B cell (primary cell): ENCODE data around the gene HOXD9. TPM values are rescaled to one million over a fixed set of nuclear protein-coding genes. Genes with fewer than 3 reads are reported as not detected.

ENCODE experiments used
- ATAC-seq: fragments of 200-7000 bp; cut with Tn5 transposase; one replicate; pipeline ENCODE4 v1.10.0; 2021; ENCODE audit warnings: low read depth, mild to moderate bottlenecking, moderate number of reproducible peaks, moderate library complexity
- CTCF ChIA-PET: fragments of 350-600 bp; sonication (Branson Sonifier 250); formaldehyde crosslinking; loops from one replicate; lab custom pipeline; 2021; ENCODE audit warnings: antibody characterized with exemption, inconsistent platforms; lab: Charles Lee
- POLR2A ChIA-PET: fragments of 350-600 bp; sonication (Branson Sonifier 250); formaldehyde crosslinking; loops from one replicate; lab custom pipeline; 2021; ENCODE audit warnings: antibody characterized with exemption; lab: Charles Lee
- DNase-seq: peaks from one replicate; pipeline ENCODE4 v3.0.0; 2013
- H2AFZ ChIP-seq: 2 replicates; pipeline ENCODE4 v1.6.1; 2012; ENCODE audit warnings: mild to moderate bottlenecking, low read depth, low read length; ENCODE audit not compliant: insufficient read depth, poor library complexity, severe bottlenecking
- H3K27ac ChIP-seq, 2 donors: 1 replicate in 1 of 2; 2 replicates in 1 of 2; pipeline ENCODE4 v1.5.1; 2012 to 2013; ENCODE audit warnings: low read length in 2 of 2, mild to moderate bottlenecking in 2 of 2, moderate library complexity in 1 of 2
- H3K27me3 ChIP-seq, 4 experiments: fragments of 200-600 bp in 1 of 4; sonication (generic) in 1 of 4; replicated peaks in 1 of 4; 1 replicate in 2 of 4; 2 replicates in 2 of 4; pipeline versions ENCODE4 v1.6.1 to v1.7.0; 2013 to 2016; ENCODE audit warnings: low read length in 3 of 4, mild to moderate bottlenecking in 2 of 4, mixed read lengths in 1 of 4, moderate library complexity in 1 of 4; ENCODE audit not compliant: insufficient read depth in 4 of 4, control insufficient read depth in 3 of 4; ENCODE audit errors: control extremely low read depth in 1 of 4
- H3K36me3 ChIP-seq, 2 experiments: replicated peaks in 1 of 2; 1 replicate in 1 of 2; 2 replicates in 1 of 2; pipeline versions ENCODE4 v1.6.1 to v1.7.1; 2013; ENCODE audit warnings: low read length in 1 of 2; ENCODE audit not compliant: insufficient read depth in 2 of 2, control insufficient read depth in 1 of 2; ENCODE audit errors: control extremely low read depth in 1 of 2, extremely low read depth in 1 of 2
- H3K4me1 ChIP-seq, 2 donors: fragments of 200-600 bp in 1 of 2; sonication (generic) in 1 of 2; 1 replicate in 1 of 2; 2 replicates in 1 of 2; pipeline versions ENCODE4 v1.5.1 to v1.6.1; 2013 to 2017; ENCODE audit warnings: low read length in 2 of 2; ENCODE audit not compliant: control insufficient read depth in 2 of 2, insufficient read depth in 2 of 2
- H3K4me2 ChIP-seq: replicated peaks from 2 replicates; pipeline ENCODE3; 2012; ENCODE audit warnings: mild to moderate bottlenecking, low read depth, low read length; ENCODE audit not compliant: poor library complexity, severe bottlenecking
- H3K4me3 ChIP-seq, 5 experiments: fragments of 200-600 bp in 1 of 5; sonication (generic) in 1 of 5; 1 replicate in 3 of 5; 2 replicates in 2 of 5; pipeline versions ENCODE4 v1.5.1 to v1.7.0; 2011 to 2016; ENCODE audit warnings: low read length in 4 of 5, mild to moderate bottlenecking in 4 of 5, low read depth in 2 of 5, control low read depth in 1 of 5, moderate library complexity in 1 of 5; ENCODE audit not compliant: insufficient read depth in 1 of 5; ENCODE audit errors: control extremely low read depth in 1 of 5, extremely low read depth in 1 of 5
- H3K79me2 ChIP-seq: fragments of 200-600 bp; sonication (generic); one replicate; pipeline ENCODE4 v1.6.0; 2016; ENCODE audit warnings: low read length; ENCODE audit not compliant: control insufficient read depth, insufficient read depth
- H3K9ac ChIP-seq: fragments of 200-600 bp; sonication (generic); 2 replicates; pipeline ENCODE4 v1.6.1; 2017; ENCODE audit warnings: mild to moderate bottlenecking, low read length, moderate library complexity
- H3K9me3 ChIP-seq, 3 donors: one replicate each; pipeline versions ENCODE4 v1.6.1 to v1.7.1; 2013; ENCODE audit warnings: low read length in 2 of 3; ENCODE audit not compliant: control insufficient read depth in 2 of 3, insufficient read depth in 1 of 3; ENCODE audit errors: control extremely low read depth in 1 of 3
- H4K20me1 ChIP-seq: 2 replicates; pipeline ENCODE4 v1.6.0; 2012; ENCODE audit warnings: mild to moderate bottlenecking, low read length; ENCODE audit not compliant: insufficient read depth, control insufficient read depth, poor library complexity, severe bottlenecking
- H3K27ac Mint-ChIP-seq: one replicate; pipeline ENCODE4 v1.8.0; 2021; ENCODE audit warnings: mixed read lengths
- H3K27me3 Mint-ChIP-seq: one replicate; pipeline ENCODE4 v1.8.0; 2021; ENCODE audit warnings: mixed read lengths
- H3K4me1 Mint-ChIP-seq: one replicate; pipeline ENCODE4 v1.8.0; 2021; ENCODE audit warnings: mixed read lengths
- H3K4me3 Mint-ChIP-seq: one replicate; pipeline ENCODE4 v1.8.0; 2021; ENCODE audit warnings: mixed read lengths
- H3K9me3 Mint-ChIP-seq: one replicate; pipeline ENCODE4 v1.8.0; 2022; ENCODE audit warnings: mixed read lengths; ENCODE audit not compliant: insufficient read depth
- EZH2 ChIP-seq: IDR thresholded peaks from 2 replicates; pipeline ENCODE4 v1.6.1; 2012; ENCODE audit warnings: borderline replicate concordance, low read depth, mild to moderate bottlenecking, moderate library complexity, low read length; ENCODE audit not compliant: insufficient read depth, poor library complexity, severe bottlenecking
- WGBS: methylation state at CpG from one replicate; pipeline ENCODE4 v1.1.5; 2013; ENCODE audit warnings: missing lambda C conversion rate; ENCODE audit not compliant: insufficient coverage; 5-methylcytosine and 5-hydroxymethylcytosine counted together
- intact Hi-C: fragments of 100-400 bp; cut with micrococcal nuclease; formaldehyde crosslinking; loops from one replicate; pipeline ENCODE4 v1.10.0; 2022
- polyA plus RNA-seq: library from polyadenylated mRNA; depleted of rRNA; stranded (reverse); fragments of >200 nt; gene quantifications from 2 replicates; pipeline ENCODE4 v1.2.3, GENCODE V29; 2012
- total RNA-seq, 2 donors: library from RNA; stranded (reverse); fragments of 120-200 nt in 1 of 2; gene quantifications; 1 replicate in 1 of 2; 2 replicates in 1 of 2; pipeline versions ENCODE4 v1.2.3 to v1.2.4, GENCODE V29; 2013 to 2022
- TF ChIP-seq, protein P1 (sequence below): fragments of 200-600 bp; IDR thresholded peaks from one replicate; pipeline ENCODE4 v1.8.0; 2022; ENCODE audit warnings: antibody characterized with exemption, mild to moderate bottlenecking

Gene HOXD9
- total and polyA plus RNA-seq, 2 donors (not counting 1 experiment from before 2014, with no cell fraction given), result not detected

DNA sequence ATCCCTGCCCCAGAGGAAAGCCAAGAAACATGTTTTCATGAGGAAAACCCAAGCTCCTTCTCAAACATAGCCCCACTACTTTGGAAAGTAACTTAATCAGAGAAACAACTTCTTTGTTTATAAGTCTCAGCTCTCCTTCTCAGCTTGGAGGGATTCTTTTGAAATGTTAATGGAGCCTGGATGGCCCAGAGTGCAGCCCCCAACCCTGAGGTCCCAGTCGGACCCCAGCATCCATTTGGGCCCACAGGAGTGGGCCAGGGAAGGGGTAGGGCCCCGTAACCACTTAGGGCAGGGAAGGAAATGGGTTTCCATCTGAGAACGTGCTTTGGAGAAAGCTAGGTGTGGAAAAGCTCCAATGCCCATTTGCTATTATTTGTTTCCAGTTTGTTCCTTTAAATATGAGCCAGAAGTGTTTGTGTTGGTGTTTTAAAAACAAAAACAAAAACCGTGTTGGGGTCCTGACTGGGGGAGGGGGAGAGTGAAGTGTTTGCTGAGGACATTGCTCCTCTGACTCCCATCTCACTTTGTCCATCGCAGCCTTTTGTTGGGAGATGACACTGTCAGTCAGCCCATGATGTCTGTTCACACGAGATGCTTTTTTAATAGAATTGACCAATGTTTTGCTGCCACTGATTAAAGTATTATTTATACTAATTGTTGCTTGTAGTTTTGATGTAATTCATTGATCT, 33.0 kb downstream of the HOXD9 start:
- H2AFZ ChIP-seq, result no peak overlapping the region
- H3K9me3 ChIP-seq, result peaks cover 0 to 40% (median 0%) of the 10 kb centered on the region in 3 donors
- H4K20me1 ChIP-seq, result no peaks in the 10 kb centered on the region
- ChIA-PET POLR2A (no interaction called here), CTCF (interaction anchor here (1.3 to 2.0 kb wide), 3 partner anchors 35 to 399 kb away, joined by 3 to 5 read pairs (median 3); no protein-coding TSS in a partner anchor)
- no peak overlapping the region for H3K9ac ChIP-seq
- Mint-ChIP-seq H3K9me3 (peaks cover 2% of the 10 kb centered on the region), H3K4me1 (peaks cover 3% of the 10 kb centered on the region), H3K27me3 (peaks cover 64% of the 10 kb centered on the region), H3K4me3 (no peak overlapping the region), H3K27ac (no peak overlapping the region)
- peaks cover 8 to 14% of the 10 kb centered on the region in 2 donors for H3K4me1 ChIP-seq
- no peak overlapping the region for H3K4me2 ChIP-seq
- TF ChIP-seq, protein P1, sequence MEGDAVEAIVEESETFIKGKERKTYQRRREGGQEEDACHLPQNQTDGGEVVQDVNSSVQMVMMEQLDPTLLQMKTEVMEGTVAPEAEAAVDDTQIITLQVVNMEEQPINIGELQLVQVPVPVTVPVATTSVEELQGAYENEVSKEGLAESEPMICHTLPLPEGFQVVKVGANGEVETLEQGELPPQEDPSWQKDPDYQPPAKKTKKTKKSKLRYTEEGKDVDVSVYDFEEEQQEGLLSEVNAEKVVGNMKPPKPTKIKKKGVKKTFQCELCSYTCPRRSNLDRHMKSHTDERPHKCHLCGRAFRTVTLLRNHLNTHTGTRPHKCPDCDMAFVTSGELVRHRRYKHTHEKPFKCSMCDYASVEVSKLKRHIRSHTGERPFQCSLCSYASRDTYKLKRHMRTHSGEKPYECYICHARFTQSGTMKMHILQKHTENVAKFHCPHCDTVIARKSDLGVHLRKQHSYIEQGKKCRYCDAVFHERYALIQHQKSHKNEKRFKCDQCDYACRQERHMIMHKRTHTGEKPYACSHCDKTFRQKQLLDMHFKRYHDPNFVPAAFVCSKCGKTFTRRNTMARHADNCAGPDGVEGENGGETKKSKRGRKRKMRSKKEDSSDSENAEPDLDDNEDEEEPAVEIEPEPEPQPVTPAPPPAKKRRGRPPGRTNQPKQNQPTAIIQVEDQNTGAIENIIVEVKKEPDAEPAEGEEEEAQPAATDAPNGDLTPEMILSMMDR, result no peak
- TF ChIP-seq EZH2, result no peak
- ATAC-seq (no peak), DNase-seq (no peak)
- H3K79me2 ChIP-seq, result no peaks in the 10 kb centered on the region
- H3K36me3 ChIP-seq, result no peaks in the 10 kb centered on the region
- H3K27ac ChIP-seq, result no peak overlapping the region
- peaks cover 0 to 83% (median 47%) of the 10 kb centered on the region in 4 experiments for H3K27me3 ChIP-seq
- intact Hi-C loops, result no loop called here
- 10% methylated on average over 3 of the region's 6 CpGs for WGBS
- H3K4me3 ChIP-seq, result no peak overlapping the region

DNA sequence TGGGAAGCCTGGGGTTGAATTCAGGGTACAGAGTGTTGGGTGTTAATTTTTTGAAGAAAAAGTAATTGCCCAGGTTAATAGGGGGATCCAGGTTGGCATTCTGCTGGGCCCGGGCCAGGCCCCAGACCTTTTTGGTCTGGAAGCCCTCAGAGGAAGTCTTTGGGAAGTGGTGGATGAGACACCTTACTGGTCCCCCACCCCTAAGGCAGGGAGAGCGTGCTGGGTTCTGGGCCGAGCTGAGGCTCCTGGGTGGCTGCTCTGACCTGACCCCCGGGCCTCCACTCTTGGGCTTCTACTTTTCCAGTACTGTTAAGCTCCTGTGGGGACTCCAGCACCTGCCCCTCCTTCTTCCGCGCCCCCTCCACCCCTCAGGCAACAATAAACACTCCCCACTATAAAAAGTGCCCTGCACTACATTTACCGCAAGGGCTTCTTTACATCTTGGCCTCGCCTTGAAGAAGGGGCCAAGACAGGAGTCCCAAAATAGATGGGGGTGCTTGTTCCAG, 33.8 kb downstream of the HOXD9 start:
- peaks cover 3% of the 10 kb centered on the region for H3K4me1 Mint-ChIP-seq
- POLR2A ChIA-PET, result no interaction called here
- H2AFZ ChIP-seq, result no peak overlapping the region
- peaks cover 8 to 14% of the 10 kb centered on the region in 2 donors for H3K4me1 ChIP-seq
- no peaks in the 10 kb centered on the region for H3K36me3 ChIP-seq
- no peak for TF ChIP-seq EZH2
- TF ChIP-seq, protein P1, result no peak
- peaks cover 0 to 84% (median 45%) of the 10 kb centered on the region in 4 experiments for H3K27me3 ChIP-seq
- no peak for ATAC-seq
- 37% methylated on average over 6 of the region's 8 CpGs for WGBS
- no peak overlapping the region for H3K27ac ChIP-seq
- H4K20me1 ChIP-seq, result no peaks in the 10 kb centered on the region
- H3K9ac ChIP-seq, result no peak overlapping the region
- H3K9me3 ChIP-seq, result peaks cover 0 to 43% (median 0%) of the 10 kb centered on the region in 3 donors
- H3K4me2 ChIP-seq, result no peak overlapping the region
- peak; percentile 9 for DNase-seq
- H3K4me3 Mint-ChIP-seq, result no peak overlapping the region
- intact Hi-C loops, result no loop called here
- peaks cover 2% of the 10 kb centered on the region for H3K9me3 Mint-ChIP-seq
- H3K79me2 ChIP-seq, result no peaks in the 10 kb centered on the region
- no peak overlapping the region for H3K4me3 ChIP-seq
- peaks cover 63% of the 10 kb centered on the region for H3K27me3 Mint-ChIP-seq
- CTCF ChIA-PET, result interaction anchor here (1.6 kb wide), 1 partner anchor 59 kb away, joined by 3 read pairs; no protein-coding TSS in a partner anchor
- peak overlapping the region; percentile 20 for H3K27ac Mint-ChIP-seq
